Motor neuron (in vitro differentiated cells): ENCODE data around the gene EXOSC1. TPM values are rescaled to one million over a fixed set of nuclear protein-coding genes. Genes with fewer than 3 reads are reported as not detected.
"Not testable (repeated sequence)": the region's sequence is repeated elsewhere in the genome, so short reads cannot be mapped to it uniquely, and the experiment has no call there.

Source experiments
- ATAC-seq, 8 experiments: fragments of 200-7000 bp; cut with Tn5 transposase; replicated peaks in 6 of 8; 2 replicates each; pipeline ENCODE4 v1.8.0; 2021; ENCODE audit warnings: mild to moderate bottlenecking in 8 of 8, moderate library complexity in 8 of 8
- H3K27ac ChIP-seq, 2 donors: fragments of 250-450 bp; sonication (Bioruptor Pico); 2 replicates each; pipeline ENCODE4 v1.9.0; 2021; ENCODE audit warnings: antibody characterized with exemption in 2 of 2, mild to moderate bottlenecking in 2 of 2, moderate library complexity in 1 of 2
- H3K4me1 ChIP-seq, 2 donors: fragments of 250-450 bp; sonication (Bioruptor Pico); replicated peaks in 1 of 2; 2 replicates each; pipeline ENCODE4 v1.6.1; 2021; ENCODE audit warnings: antibody characterized with exemption in 2 of 2, mild to moderate bottlenecking in 2 of 2, moderate library complexity in 1 of 2
- H3K4me3 ChIP-seq, 5 donors: fragments of 250-450 bp; sonication (Bioruptor Pico); 2 replicates each; pipeline ENCODE4 v1.9.0; 2021; ENCODE audit warnings: antibody characterized with exemption in 5 of 5, mild to moderate bottlenecking in 5 of 5, moderate library complexity in 4 of 5
- WGBS, 10 experiments: fragments of 450-650 bp; shearing (Covaris generic); methylation state at CpG; one replicate each; pipeline ENCODE4 v1.0.0; 2022; 5-methylcytosine and 5-hydroxymethylcytosine counted together
- in situ Hi-C, 9 experiments: fragments of 400-800 bp; cut with MboI; loops; one replicate each; pipeline ENCODE4 v1.15.0; 2021; ENCODE audit warnings: low sequenced_read_pairs in 9 of 9, low pct_unique_long_range_greater_than_20kb in 2 of 9; ENCODE audit not compliant: unreplicated experiment in 9 of 9
- total RNA-seq, 8 experiments: library from RNA; unstranded; fragments of 300-600 nt; gene quantifications; 2 replicates each; pipeline versions ENCODE4 v1.2.3 to v1.2.4, GENCODE V29; 2022

Gene EXOSC1
- total RNA-seq, 8 experiments from 2014 or later: 42.1 to 76.2 (median 56.9) TPM

- in situ Hi-C loops: loop anchor here in 1 of 9 experiments (25.0 kb wide), 1 partner anchor 87 kb away; the partner anchor contains the start of gene ANKRD2
- 58 to 100% (median 92%) methylated on average over 2 to 4 of the region's 4 CpGs for WGBS, 10 experiments
- ATAC-seq: no peak
- Histone ChIP-seq H3K4me1 (no peaks in the 10 kb centered on the region), H3K4me3 (no peak overlapping the region), H3K27ac (no peak overlapping the region)
Measured at GRCh38 chr10:97474918-97475317, 29.1 kb upstream of the EXOSC1 start.

DNA sequence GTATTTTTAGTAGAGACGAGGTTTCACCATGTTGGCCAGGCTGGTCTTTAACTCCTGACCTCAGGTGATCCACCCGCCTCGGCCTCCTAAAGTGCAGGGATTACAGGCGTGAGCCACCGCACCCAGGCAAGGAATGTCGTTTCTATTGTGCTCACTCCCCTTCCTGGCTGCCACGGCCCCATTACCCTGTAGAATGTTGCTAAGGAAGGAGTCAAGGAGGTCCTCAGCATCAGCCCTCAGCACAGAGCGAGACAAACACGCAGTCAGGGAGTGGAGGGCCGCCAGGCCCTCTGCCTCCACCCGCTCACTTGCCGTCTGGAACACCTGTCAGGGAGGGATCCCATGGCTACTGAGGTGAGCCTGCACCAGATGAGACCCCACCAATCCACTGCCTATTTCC lies 23.0 kb upstream of the EXOSC1 start:
- H3K4me1 ChIP-seq, H3K27ac ChIP-seq, ATAC-seq, H3K4me3 ChIP-seq: not testable (repeated sequence)
- WGBS, 10 experiments: 98 to 100% (median 100%) methylated on average over 1 to 5 of the region's 12 CpGs; no CpG with 5 or more reads in 6 of the 10 experiments
- in situ Hi-C loops: loop anchor here in 1 of 9 experiments (25.0 kb wide), 1 partner anchor 94 kb away; the partner anchor contains the start of gene ANKRD2

DNA sequence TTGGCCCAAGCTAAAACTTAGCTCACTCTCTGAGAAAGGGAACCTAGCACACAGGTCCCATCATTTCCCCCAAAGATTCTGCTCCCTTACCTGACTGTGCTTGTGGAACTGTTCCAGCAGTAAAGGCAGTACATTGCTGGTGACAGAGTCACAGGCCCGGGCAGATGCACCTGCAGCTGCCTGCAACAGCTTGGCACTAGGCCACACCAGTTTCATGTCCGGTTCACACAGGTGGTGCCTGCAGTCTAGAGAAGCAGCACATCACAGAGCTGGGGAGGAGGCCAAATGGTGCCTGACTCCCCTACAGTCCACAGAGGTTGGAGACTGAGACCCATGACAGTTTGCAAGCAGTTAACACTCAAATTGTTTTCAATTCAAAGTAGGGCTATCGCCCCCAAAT lies 22.4 kb upstream of the EXOSC1 start:
- in situ Hi-C loops: loop anchor here in 1 of 9 experiments (25.0 kb wide), 1 partner anchor 94 kb away; the partner anchor contains the start of gene ANKRD2
- H3K4me3 ChIP-seq: no peak overlapping the region

GRCh38 chr10:97466755-97467154 lies 20.9 kb upstream of the EXOSC1 start:
- H3K4me3 ChIP-seq: no peak overlapping the region
- H3K4me1 ChIP-seq: no peaks in the 10 kb centered on the region
- H3K27ac ChIP-seq: no peak overlapping the region
- WGBS, 10 experiments: 40 to 100% (median 94%) methylated on average over 1 to 3 of the region's 4 CpGs; no CpG with 5 or more reads in 2 of the 10 experiments
- no peak for ATAC-seq
- in situ Hi-C loops: loop anchor here in 1 of 9 experiments (25.0 kb wide), 1 partner anchor 96 kb away; the partner anchor contains the start of gene ANKRD2

More for the DNA sequence above, 22.4 kb upstream of the EXOSC1 start:
- Histone ChIP-seq H3K4me1 (no peaks in the 10 kb centered on the region), H3K27ac (no peak overlapping the region)
- WGBS, 10 experiments: 88 to 100% (median 100%) methylated on average over 1 to 3 of the region's 3 CpGs; no CpG with 5 or more reads in 2 of the 10 experiments
- no peak for ATAC-seq

DNA sequence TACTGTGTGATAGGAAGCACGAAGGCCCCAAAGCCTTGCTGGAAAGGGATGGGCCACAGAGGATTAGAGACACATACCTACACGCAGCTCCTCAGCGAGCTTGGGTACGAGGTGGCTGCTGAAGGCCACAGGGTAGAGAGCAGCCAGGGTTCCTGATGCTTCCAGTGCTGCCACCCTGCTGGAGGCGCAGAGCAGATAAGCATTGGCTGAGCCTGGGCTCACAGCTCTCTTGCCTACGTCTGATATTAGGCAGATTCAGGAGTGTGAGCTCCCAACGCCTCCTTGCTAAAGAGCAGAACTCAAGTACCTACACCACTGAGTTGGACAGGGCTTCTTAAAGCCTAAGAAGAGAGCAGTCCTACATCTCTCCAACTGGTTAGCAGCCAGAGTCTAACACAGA lies 20.2 kb upstream of the EXOSC1 start:
- 95 to 100% (median 98%) methylated on average over 1 to 7 of the region's 7 CpGs; no CpG with 5 or more reads in 4 of the 10 experiments for WGBS, 10 experiments
- in situ Hi-C loops: loop anchor here in 1 of 9 experiments (25.0 kb wide), 1 partner anchor 96 kb away; the partner anchor contains the start of gene ANKRD2
- Histone ChIP-seq H3K4me1 (no peaks in the 10 kb centered on the region), H3K27ac (no peak overlapping the region), H3K4me3 (no peak overlapping the region)
- ATAC-seq: peak in 1 of 8 experiments; percentile 5

GRCh38 chr10:97464226-97464625 lies 18.4 kb upstream of the EXOSC1 start:
- 67 to 100% (median 78%) methylated on average over 1 of the region's 1 CpG; no CpG with 5 or more reads in 7 of the 10 experiments for WGBS, 10 experiments
- Histone ChIP-seq H3K4me1 (no peaks in the 10 kb centered on the region), H3K4me3 (no peak overlapping the region), H3K27ac (no peak overlapping the region)
- in situ Hi-C loops: loop anchor here in 1 of 9 experiments (25.0 kb wide), 1 partner anchor 98 kb away; the partner anchor contains the start of gene ANKRD2
- no peak for ATAC-seq

DNA sequence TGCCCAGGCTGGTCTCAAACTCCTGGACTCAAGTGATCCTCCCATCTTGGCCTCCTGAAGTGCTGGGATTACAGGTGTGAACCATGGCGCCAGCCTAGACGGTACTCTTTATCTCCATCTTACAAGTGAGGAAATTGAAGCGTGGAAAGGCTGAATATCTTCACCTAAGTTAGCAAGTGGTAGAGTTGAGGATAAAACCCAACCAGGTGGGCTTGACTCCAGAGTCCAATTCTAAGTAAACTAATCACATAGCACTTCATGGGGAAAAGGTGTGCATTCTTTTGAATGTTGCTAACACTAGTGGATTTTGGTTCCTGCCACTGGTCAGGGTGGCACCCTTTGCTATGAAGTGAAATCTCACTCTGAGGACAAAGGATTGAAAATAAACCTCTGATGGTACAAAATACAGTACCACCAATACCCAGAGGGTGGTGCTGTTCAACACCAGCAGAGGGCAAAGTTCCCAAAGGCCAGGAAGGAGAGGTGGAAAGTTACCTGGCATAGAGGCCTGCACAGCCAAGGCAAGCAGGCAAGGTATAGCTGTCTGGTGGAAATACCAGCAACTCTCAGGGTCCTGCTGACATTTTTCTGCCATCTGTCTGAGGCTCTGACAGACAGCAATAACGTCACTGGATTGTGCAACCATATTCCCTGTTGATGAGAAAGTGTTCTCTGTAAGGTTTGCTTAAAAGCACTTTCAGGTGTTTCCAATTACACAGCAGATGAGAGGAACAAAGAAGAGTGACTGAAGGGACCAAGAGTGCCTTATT lies 17.7 kb upstream of the EXOSC1 start:
- peak in 7 of 8 experiments; percentile 22 to 72 (median 51) for ATAC-seq
- WGBS, 10 experiments: 70 to 100% (median 89%) methylated on average over 1 to 4 of the region's 4 CpGs; no CpG with 5 or more reads in 2 of the 10 experiments
- H3K4me1 ChIP-seq: no peaks in the 10 kb centered on the region
- H3K4me3 ChIP-seq: no peak overlapping the region
- no peak overlapping the region for H3K27ac ChIP-seq
- in situ Hi-C loops: loop anchor here in 1 of 9 experiments (25.0 kb wide), 1 partner anchor 99 kb away; the partner anchor contains the start of gene ANKRD2

DNA sequence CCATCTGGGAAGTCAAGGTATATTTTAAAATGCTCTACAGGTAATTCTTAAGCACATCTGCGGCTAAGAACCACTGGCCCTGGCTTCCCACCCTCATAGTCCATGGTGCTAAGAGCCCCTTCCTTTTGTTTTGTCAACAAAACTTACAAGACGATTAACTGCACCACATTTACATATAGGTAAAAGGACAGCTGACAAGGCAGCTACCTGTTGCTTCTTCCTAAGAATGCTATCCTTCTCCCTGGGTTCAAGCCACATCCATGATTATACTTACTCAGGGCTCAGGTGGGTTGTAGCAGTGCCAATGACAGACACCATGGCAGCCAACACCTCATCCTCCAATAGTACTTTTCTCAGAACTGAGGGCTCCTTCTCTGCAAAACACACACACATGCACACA lies 16.5 kb upstream of the EXOSC1 start:
- Histone ChIP-seq H3K27ac (no peak overlapping the region), H3K4me1 (no peaks in the 10 kb centered on the region), H3K4me3 (no peak overlapping the region)
- no peak for ATAC-seq
- 62 to 100% (median 93%) methylated on average over 1 to 2 of the region's 2 CpGs; no CpG with 5 or more reads in 4 of the 10 experiments for WGBS, 10 experiments
- in situ Hi-C loops: loop anchor here in 1 of 9 experiments (25.0 kb wide), 1 partner anchor 100 kb away; the partner anchor contains the start of gene ANKRD2

DNA sequence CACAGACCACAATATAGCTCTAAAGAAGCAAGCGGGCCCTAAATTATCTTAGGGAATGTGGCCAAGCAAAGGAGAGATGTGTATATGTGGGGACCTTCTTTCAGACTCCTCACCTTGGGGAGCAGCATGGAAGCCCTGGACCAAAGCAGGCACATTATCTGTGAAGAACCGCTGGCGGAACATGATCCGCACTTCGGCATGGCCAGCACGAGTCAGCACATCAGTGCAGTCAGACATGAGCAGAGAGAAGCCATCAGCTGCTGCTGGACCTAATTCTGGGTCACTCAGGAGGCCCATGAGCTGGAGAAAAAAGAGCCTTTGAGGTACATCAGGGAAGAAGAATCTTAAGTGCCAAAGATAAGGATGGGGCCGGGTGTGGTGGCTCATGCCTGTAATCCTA lies 14.1 kb upstream of the EXOSC1 start:
- Histone ChIP-seq H3K4me1 (no peaks in the 10 kb centered on the region), H3K4me3 (no peak overlapping the region), H3K27ac (no peak overlapping the region)
- WGBS, 10 experiments: 60 to 100% (median 80%) methylated on average over 1 to 6 of the region's 7 CpGs; no CpG with 5 or more reads in 3 of the 10 experiments
- no peak for ATAC-seq
- in situ Hi-C loops: loop anchor here in 1 of 9 experiments (25.0 kb wide), 1 partner anchor 102 kb away; the partner anchor contains the start of gene ANKRD2

DNA sequence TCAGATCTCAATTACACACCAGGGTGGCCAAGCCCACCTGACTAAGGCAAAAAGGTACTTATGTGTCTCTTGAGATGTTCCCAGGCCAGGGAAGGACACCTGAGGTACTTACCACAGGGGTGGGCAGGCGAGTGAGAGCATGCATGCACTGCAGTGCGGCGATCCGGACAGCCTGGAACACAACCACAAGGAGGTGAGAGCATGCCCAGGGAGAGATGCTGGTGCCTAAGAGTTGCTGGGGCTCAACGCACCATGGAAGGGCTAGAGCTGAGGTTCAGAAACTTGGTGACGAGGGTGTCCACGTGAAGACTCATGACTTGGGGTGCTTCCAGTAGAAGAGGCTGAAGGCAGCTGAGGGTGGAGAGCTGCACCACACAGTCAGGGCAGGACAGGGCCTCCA lies 13.3 kb upstream of the EXOSC1 start:
- Histone ChIP-seq H3K27ac (no peak overlapping the region), H3K4me1 (no peaks in the 10 kb centered on the region), H3K4me3 (no peak overlapping the region)
- ATAC-seq: no peak
- 20 to 100% (median 100%) methylated on average over 1 to 3 of the region's 7 CpGs; no CpG with 5 or more reads in 4 of the 10 experiments for WGBS, 10 experiments
- in situ Hi-C loops: loop anchor here in 1 of 9 experiments (25.0 kb wide), 1 partner anchor 103 kb away; the partner anchor contains the start of gene ANKRD2

DNA sequence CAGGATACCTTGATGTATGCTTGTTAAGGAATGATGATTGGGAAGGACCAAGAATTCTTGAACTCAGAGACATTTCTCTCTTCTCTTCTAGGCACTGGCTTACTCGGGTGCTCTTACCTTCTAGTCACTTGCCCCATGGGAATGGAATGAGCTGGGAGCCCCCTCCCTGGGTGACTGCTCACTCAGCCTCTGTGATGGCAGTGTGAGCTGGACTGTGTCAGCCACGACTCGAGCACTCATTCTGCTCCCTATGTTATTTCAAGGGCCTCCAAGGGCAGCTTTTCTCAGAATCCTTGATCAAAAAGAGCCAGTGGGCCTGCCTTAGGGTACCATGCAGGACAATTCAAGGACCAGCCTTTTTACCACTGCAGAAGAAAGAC lies 10.9 kb upstream of the EXOSC1 start:
- H3K27ac ChIP-seq: no peak overlapping the region
- in situ Hi-C loops: loop anchor here in 1 of 9 experiments (25.0 kb wide), 1 partner anchor 106 kb away; the partner anchor contains the start of gene ANKRD2
- WGBS, 10 experiments: 60 to 100% (median 93%) methylated on average over 1 to 3 of the region's 3 CpGs; no CpG with 5 or more reads in 6 of the 10 experiments
- no peak for ATAC-seq
- no peak overlapping the region for H3K4me3 ChIP-seq
- H3K4me1 ChIP-seq: no peaks in the 10 kb centered on the region

DNA sequence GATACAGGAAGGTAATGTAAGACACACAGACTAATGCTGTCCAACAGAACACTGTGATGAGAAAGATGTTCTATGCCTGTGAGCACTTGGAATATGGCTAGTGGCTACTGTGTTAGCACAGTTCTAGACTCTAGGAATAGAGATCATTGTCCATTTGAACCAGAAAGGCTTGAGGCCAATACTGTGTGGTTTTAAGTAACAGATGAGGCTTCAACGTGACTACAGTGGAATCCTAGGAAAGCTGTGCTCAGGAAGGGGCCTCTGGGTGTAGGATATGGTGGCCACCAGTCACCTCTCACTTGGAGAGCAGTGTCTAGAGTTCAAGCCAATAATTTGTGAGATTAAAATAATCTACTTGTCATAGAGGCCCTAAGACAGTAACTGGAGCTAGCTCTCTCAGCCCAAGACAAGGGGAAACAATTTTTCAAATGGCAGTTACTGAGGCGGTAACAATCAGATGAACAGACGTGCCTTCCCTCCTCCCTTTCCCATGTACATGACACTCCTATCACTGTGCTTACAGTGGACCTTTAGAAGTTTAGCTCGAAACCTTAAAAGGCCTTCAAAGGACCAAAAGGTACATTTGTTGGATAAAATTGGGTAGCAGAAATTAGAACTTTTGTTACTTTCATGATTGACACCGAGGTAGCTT lies 10.4 kb upstream of the EXOSC1 start:
- no peaks in the 10 kb centered on the region for H3K4me1 ChIP-seq
- in situ Hi-C loops: loop anchor here in 1 of 9 experiments (25.0 kb wide), 1 partner anchor 106 kb away; the partner anchor contains the start of gene ANKRD2
- 0 to 100% (median 76%) methylated on average over 1 to 5 of the region's 5 CpGs; no CpG with 5 or more reads in 1 of the 10 experiments for WGBS, 10 experiments
- H3K4me3 ChIP-seq: no peak overlapping the region
- ATAC-seq: no peak
- no peak overlapping the region for H3K27ac ChIP-seq
